HL-60 (cell line): ENCODE results near the gene C6orf136.
A peak's percentile ranks its signal among the peaks of the same experiment; 100 is the strongest.
"Not testable (repeated sequence)": the region's sequence is repeated elsewhere in the genome, so short reads cannot be mapped to it uniquely, and the experiment has no call there.

Source experiments
- DNase-seq, 2 experiments: peaks; one replicate each; pipeline ENCODE4 v3.0.0-alpha.2; 2010 to 2020; ENCODE audit warnings: low read depth in 1 of 2, low spot score in 1 of 2
- H3K27ac ChIP-seq: fragments of 250-450 bp; sonication (Bioruptor Pico); replicated peaks from 2 replicates; pipeline ENCODE4 v1.5.1; 2020; ENCODE audit warnings: mild to moderate bottlenecking, moderate library complexity
- H3K27me3 ChIP-seq: fragments of 250-450 bp; sonication (Bioruptor Pico); 2 replicates; pipeline ENCODE4 v1.5.1; 2021; ENCODE audit warnings: mild to moderate bottlenecking, moderate library complexity; ENCODE audit not compliant: insufficient read depth, poor library complexity, severe bottlenecking
- H3K4me3 ChIP-seq: replicated peaks from 2 replicates; pipeline ENCODE4 v1.5.1; 2011; ENCODE audit warnings: mild to moderate bottlenecking, control low read depth, low read length; ENCODE audit not compliant: insufficient read depth
- GABPA ChIP-seq: IDR thresholded peaks from 2 replicates; pipeline ENCODE4 v1.6.1; 2012; ENCODE audit warnings: low read depth
- POLR2AphosphoS5 ChIP-seq: IDR thresholded peaks from 2 replicates; pipeline ENCODE4 v1.6.1; 2012; ENCODE audit warnings: low read depth
- SPI1 ChIP-seq: IDR thresholded peaks from 2 replicates; pipeline ENCODE4 v1.6.1; 2012; ENCODE audit warnings: low read depth, mild to moderate bottlenecking, borderline replicate concordance
- long read RNA-seq: library from polyadenylated mRNA; unstranded; transcript quantifications from one replicate; pipeline ENCODE4 v2.0.0, GENCODE V29; 2020
- TF ChIP-seq, protein P1 (sequence below): IDR thresholded peaks from 2 replicates; pipeline ENCODE4 v1.6.1; 2012; ENCODE audit warnings: low read depth; ENCODE audit not compliant: insufficient replicate concordance
- TF ChIP-seq, protein P2 (sequence below): IDR thresholded peaks from one replicate; pipeline ENCODE4 v1.5.1; 2011; ENCODE audit warnings: low read length, control low read depth, inconsistent platforms; ENCODE audit not compliant: insufficient read depth

The C6orf136 gene, protein sequence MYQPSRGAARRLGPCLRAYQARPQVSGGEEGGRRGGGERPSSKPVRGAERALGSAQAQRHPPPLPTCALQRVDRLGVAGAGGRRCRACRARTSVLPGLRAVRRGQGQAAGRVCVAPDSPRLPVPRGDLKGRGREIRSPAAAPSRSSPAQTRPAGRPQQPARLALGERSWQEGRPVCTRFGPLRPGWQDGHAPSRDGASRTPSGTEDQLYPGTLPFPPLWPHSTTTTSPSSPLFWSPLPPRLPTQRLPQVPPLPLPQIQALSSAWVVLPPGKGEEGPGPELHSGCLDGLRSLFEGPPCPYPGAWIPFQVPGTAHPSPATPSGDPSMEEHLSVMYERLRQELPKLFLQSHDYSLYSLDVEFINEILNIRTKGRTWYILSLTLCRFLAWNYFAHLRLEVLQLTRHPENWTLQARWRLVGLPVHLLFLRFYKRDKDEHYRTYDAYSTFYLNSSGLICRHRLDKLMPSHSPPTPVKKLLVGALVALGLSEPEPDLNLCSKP
- long read RNA-seq, transcript C6orf136-201 (6 exons, 1,978 nt): minor isoform, 26 of 84 reads
- long read RNA-seq, transcript C6orf136-203 (6 exons, 1,402 nt): major isoform, 44 of 84 reads
- long read RNA-seq, partial matches to known transcripts: 3 of 84 reads
- long read RNA-seq, other reads (novel, unspliced or antisense): 10 of 84 reads

DNA sequence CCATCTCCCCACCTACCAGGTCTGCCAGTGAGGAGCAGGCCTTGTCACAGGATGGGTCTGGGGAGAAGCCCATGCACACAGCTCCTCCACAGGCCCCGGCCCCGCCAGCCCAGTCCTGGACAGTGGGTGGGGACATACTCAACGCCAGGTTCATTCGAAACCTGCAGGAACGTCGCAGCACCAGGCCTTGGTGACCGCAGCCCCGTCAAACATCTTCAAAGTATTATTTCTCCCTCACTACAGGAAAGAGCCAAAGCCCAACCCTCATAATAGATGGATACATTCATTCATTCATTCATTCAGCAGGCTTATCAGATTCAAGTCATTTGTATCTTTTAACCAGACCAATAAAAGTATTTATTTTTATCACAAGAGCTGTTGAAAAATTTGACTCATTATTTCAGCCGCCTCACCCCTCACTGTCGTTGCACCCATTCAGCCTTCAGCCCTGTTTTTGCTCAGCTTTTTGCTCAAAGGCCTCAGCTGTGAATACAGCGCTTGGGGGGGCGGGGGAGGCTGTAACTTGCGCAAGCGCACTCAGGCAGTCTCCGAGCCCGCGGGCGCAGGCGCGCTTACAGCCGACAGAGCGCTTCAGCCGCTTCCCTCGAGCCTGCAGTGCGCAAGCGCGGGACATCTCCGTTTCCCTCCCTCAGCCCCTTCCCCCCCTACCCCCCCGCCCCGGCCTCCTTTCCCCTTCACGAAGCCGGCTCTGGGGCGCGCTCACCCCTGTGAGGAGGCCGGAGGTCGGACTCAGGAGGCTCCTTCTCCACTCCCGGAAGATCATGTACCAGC lies at the start of gene C6orf136:
TSS of gene C6orf136 (plus strand) at position 684 of the 792 bp plus-strand sequence. CDS start at position 783, 99 bp downstream.
- Histone ChIP-seq H3K27me3 (no peaks in the 10 kb centered on the region), H3K4me3 (peak within 1 kb of the TSS; percentile 96), H3K27ac (peak within 1 kb of the TSS; percentile 93)
- DNase-seq: peak; percentile 77 to 93
- TF ChIP-seq, protein P1, sequence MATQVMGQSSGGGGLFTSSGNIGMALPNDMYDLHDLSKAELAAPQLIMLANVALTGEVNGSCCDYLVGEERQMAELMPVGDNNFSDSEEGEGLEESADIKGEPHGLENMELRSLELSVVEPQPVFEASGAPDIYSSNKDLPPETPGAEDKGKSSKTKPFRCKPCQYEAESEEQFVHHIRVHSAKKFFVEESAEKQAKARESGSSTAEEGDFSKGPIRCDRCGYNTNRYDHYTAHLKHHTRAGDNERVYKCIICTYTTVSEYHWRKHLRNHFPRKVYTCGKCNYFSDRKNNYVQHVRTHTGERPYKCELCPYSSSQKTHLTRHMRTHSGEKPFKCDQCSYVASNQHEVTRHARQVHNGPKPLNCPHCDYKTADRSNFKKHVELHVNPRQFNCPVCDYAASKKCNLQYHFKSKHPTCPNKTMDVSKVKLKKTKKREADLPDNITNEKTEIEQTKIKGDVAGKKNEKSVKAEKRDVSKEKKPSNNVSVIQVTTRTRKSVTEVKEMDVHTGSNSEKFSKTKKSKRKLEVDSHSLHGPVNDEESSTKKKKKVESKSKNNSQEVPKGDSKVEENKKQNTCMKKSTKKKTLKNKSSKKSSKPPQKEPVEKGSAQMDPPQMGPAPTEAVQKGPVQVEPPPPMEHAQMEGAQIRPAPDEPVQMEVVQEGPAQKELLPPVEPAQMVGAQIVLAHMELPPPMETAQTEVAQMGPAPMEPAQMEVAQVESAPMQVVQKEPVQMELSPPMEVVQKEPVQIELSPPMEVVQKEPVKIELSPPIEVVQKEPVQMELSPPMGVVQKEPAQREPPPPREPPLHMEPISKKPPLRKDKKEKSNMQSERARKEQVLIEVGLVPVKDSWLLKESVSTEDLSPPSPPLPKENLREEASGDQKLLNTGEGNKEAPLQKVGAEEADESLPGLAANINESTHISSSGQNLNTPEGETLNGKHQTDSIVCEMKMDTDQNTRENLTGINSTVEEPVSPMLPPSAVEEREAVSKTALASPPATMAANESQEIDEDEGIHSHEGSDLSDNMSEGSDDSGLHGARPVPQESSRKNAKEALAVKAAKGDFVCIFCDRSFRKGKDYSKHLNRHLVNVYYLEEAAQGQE: no peak
- no peak for TF ChIP-seq POLR2AphosphoS5
- TF ChIP-seq GABPA: no peak
- TF ChIP-seq, protein P2, sequence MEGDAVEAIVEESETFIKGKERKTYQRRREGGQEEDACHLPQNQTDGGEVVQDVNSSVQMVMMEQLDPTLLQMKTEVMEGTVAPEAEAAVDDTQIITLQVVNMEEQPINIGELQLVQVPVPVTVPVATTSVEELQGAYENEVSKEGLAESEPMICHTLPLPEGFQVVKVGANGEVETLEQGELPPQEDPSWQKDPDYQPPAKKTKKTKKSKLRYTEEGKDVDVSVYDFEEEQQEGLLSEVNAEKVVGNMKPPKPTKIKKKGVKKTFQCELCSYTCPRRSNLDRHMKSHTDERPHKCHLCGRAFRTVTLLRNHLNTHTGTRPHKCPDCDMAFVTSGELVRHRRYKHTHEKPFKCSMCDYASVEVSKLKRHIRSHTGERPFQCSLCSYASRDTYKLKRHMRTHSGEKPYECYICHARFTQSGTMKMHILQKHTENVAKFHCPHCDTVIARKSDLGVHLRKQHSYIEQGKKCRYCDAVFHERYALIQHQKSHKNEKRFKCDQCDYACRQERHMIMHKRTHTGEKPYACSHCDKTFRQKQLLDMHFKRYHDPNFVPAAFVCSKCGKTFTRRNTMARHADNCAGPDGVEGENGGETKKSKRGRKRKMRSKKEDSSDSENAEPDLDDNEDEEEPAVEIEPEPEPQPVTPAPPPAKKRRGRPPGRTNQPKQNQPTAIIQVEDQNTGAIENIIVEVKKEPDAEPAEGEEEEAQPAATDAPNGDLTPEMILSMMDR: no peak
- no peak for TF ChIP-seq SPI1

DNA sequence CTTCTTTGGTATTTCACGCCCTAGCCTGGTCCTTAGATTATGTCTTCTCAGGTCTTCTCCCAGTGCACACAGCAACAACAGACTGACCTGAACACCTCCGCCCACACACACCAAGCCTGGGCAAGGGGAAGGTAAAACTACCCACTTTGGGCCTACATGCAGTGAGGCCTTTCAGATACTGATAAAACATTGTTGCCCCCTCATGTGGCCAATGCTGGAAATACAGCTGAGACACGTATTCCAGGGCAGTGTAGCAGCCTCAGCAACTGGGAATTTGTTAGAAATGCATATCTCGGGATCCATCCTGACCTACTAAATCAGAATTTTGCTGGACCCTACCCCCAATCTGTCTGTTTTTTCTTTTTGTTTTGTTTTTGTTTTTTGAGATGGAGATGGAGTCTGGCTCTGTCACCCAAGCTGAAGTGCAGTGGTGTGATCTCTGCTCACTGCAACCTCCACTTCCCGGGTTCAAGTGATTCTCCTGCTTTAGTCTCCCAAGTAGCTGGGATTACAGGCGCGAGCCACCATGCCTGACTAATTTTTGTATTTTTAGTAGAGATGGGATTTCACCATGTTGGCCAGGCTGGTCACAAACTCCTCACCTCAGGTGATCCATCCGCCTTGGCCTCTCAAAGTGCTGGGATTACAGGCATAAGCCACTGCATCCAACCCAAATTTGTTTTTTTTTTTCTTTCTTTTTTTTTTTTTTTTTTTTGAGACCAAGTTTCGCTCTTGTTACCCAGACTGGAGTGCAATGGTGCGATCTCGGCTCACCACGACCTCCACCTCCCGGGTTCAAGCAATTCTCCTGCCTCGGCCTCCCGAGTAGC lies 49.4 kb upstream of the C6orf136 start:
- TF ChIP-seq, protein P2: peak; percentile 89
- peak; percentile 35; the same call in 1 of the 2 replicates for TF ChIP-seq POLR2AphosphoS5
- H3K27ac ChIP-seq, H3K27me3 ChIP-seq, H3K4me3 ChIP-seq: not testable (repeated sequence)
- peak in 1 of 2 experiments; percentile 76 for DNase-seq

DNA sequence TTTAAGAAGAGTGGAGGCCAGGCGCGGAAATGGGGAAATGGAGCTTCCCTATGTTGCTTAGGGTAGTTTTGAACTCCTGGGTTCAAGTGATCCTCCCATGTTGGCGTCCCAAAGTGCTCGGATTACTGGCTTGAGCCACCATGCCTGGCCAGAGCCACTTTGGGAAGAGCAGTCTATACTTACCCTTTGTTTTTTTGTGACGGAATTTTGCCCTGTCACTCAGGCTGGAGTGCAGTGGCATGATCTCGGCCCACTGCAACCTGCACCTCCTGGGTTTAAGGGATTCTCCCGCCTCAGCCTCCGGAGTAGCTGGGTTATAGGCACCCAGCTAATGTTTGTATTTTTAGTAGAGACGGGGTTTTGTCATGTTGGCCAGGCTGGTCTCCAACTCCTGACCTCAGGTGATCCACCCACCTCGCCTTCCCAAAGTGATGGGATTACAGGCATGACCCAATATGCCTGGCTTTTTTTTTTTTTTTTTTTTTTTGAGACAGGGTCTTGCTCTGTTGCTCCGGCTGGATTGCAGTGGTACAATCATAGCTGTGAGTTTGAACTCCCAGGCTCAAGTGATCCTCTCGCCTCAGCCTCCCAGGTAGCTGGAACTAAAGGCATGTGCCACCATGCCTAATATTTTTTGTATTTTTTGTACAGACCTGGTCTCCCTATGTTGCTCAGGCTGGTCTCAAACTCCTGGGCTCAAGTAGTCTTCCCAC lies 47.9 kb upstream of the C6orf136 start:
- no peak overlapping the region for H3K4me3 ChIP-seq
- H3K27ac ChIP-seq: no peak overlapping the region
- H3K27me3 ChIP-seq: no peaks in the 10 kb centered on the region
- DNase-seq: no peak
- no peak for TF ChIP-seq POLR2AphosphoS5
- TF ChIP-seq, protein P1: no peak
- TF ChIP-seq GABPA: no peak
- TF ChIP-seq, protein P2: no peak
- TF ChIP-seq SPI1: no peak
